ENCODE data around the gene BLMH.
A peak's percentile ranks its signal among the peaks of the same experiment; 100 is the strongest.

DNA sequence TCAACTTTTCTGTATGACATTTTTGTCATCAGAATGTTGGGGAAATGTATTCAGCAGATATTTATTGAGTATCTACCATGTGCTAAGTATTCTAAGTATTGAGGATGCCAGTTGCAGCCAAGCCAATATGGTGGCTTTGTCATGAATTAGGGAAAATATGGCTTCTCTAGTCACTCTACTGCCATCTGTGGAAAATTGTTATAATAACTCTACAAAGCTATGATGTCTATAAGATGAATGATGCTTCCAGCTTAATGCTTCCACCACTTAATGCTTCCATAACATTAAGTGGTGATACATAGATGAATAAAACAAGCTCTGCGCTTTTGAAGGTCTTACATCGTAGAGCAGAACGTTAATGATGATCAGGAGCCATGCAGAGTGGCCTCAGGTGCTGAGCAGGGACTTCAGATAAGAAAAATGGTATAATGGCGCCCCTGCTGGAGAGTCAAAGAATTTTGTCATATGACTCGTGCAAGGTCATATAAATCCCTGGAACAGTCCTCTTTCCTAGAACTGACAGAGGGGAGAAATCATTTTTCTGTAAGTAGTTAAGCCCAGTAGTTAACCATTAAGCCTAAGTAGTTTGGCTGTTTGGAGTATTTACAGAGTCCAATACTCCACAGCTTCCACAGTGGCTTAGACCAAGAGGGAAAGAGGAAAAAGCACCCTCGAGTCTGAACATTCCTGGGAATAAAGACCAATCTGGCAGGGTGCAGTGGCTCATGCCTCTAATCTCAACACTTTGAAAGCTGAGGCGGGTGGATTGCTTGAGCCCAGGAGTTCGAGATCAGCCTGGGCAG, 44.8 kb upstream of the BLMH start:
- TF ChIP-seq JUNB (IDR thresholded peaks at IDR 0.05; ENCODE audit: unreplicated experiment) (no peak), EZH2 (IDR thresholded peaks at IDR 0.05; ENCODE audit: low read depth, unreplicated experiment) (no peak), POLR2AphosphoS5 (IDR thresholded peaks at IDR 0.05; ENCODE audit: low read depth) (no peak), CREB1 (CRISPR knock-in tag; IDR thresholded peaks at IDR 0.05; ENCODE audit: low read depth) (no peak), EZH2phosphoT487 (IDR thresholded peaks at IDR 0.05; ENCODE audit: unreplicated experiment) (no peak), STAT1 (IDR thresholded peaks at IDR 0.05; ENCODE audit: unreplicated experiment) (no peak), ZNF114 (CRISPR knock-in tag; IDR thresholded peaks at IDR 0.05) (0 out of 2 replicates have a peak, but pooled peaks have one; percentile 36), NANOG (IDR thresholded peaks at IDR 0.05; ENCODE audit: borderline replicate concordance) (no peak)
- TF ChIP-seq, protein P1, sequence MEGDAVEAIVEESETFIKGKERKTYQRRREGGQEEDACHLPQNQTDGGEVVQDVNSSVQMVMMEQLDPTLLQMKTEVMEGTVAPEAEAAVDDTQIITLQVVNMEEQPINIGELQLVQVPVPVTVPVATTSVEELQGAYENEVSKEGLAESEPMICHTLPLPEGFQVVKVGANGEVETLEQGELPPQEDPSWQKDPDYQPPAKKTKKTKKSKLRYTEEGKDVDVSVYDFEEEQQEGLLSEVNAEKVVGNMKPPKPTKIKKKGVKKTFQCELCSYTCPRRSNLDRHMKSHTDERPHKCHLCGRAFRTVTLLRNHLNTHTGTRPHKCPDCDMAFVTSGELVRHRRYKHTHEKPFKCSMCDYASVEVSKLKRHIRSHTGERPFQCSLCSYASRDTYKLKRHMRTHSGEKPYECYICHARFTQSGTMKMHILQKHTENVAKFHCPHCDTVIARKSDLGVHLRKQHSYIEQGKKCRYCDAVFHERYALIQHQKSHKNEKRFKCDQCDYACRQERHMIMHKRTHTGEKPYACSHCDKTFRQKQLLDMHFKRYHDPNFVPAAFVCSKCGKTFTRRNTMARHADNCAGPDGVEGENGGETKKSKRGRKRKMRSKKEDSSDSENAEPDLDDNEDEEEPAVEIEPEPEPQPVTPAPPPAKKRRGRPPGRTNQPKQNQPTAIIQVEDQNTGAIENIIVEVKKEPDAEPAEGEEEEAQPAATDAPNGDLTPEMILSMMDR (conservative IDR thresholded peaks at IDR 0.05; ENCODE audit: low read depth in 2 of 2): peak; percentile 72 to 88
- TF ChIP-seq, protein P2, sequence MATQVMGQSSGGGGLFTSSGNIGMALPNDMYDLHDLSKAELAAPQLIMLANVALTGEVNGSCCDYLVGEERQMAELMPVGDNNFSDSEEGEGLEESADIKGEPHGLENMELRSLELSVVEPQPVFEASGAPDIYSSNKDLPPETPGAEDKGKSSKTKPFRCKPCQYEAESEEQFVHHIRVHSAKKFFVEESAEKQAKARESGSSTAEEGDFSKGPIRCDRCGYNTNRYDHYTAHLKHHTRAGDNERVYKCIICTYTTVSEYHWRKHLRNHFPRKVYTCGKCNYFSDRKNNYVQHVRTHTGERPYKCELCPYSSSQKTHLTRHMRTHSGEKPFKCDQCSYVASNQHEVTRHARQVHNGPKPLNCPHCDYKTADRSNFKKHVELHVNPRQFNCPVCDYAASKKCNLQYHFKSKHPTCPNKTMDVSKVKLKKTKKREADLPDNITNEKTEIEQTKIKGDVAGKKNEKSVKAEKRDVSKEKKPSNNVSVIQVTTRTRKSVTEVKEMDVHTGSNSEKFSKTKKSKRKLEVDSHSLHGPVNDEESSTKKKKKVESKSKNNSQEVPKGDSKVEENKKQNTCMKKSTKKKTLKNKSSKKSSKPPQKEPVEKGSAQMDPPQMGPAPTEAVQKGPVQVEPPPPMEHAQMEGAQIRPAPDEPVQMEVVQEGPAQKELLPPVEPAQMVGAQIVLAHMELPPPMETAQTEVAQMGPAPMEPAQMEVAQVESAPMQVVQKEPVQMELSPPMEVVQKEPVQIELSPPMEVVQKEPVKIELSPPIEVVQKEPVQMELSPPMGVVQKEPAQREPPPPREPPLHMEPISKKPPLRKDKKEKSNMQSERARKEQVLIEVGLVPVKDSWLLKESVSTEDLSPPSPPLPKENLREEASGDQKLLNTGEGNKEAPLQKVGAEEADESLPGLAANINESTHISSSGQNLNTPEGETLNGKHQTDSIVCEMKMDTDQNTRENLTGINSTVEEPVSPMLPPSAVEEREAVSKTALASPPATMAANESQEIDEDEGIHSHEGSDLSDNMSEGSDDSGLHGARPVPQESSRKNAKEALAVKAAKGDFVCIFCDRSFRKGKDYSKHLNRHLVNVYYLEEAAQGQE (IDR thresholded peaks at IDR 0.05; ENCODE audit: unreplicated experiment): no peak
